Immature natural killer cell (primary cell): ENCODE data around the gene NDOR1. TPM values are rescaled to one million over a fixed set of nuclear protein-coding genes. Genes with fewer than 3 reads are reported as not detected.
"Not testable (repeated sequence)": the region's sequence is repeated elsewhere in the genome, so short reads cannot be mapped to it uniquely, and the experiment has no call there.

Experiments
- DNase-seq, 3 donors: peaks; one replicate each; pipeline ENCODE4 v3.0.0; 2022; ENCODE audit warnings: mixed read lengths in 1 of 3
- H3K27ac Mint-ChIP-seq, 6 donors: one replicate each; pipeline ENCODE4 v1.8.0; 2020; ENCODE audit warnings: mixed read lengths in 6 of 6, mild to moderate bottlenecking in 5 of 6, inconsistent platforms in 4 of 6, moderate library complexity in 3 of 6
- H3K27me3 Mint-ChIP-seq, 3 donors: one replicate each; pipeline ENCODE4 v1.8.0; 2020 to 2021; ENCODE audit warnings: low read depth in 3 of 3, mild to moderate bottlenecking in 3 of 3, mixed read lengths in 3 of 3, moderate library complexity in 3 of 3, inconsistent platforms in 1 of 3
- H3K36me3 Mint-ChIP-seq, 3 donors: one replicate each; pipeline ENCODE4 v1.8.0; 2020; ENCODE audit warnings: mixed read lengths in 3 of 3, inconsistent platforms in 2 of 3, mild to moderate bottlenecking in 2 of 3
- H3K4me1 Mint-ChIP-seq, 2 donors: one replicate each; pipeline ENCODE4 v1.8.0; 2020; ENCODE audit warnings: inconsistent platforms in 2 of 2, mild to moderate bottlenecking in 2 of 2, mixed read lengths in 2 of 2, moderate library complexity in 1 of 2
- H3K4me3 Mint-ChIP-seq, 5 donors: one replicate each; pipeline ENCODE4 v1.8.0; 2020; ENCODE audit warnings: mild to moderate bottlenecking in 5 of 5, mixed read lengths in 5 of 5, inconsistent platforms in 3 of 5, moderate library complexity in 3 of 5
- H3K9me3 Mint-ChIP-seq, 6 donors: one replicate each; pipeline ENCODE4 v1.8.0; 2020; ENCODE audit warnings: mild to moderate bottlenecking in 6 of 6, mixed read lengths in 6 of 6, inconsistent platforms in 4 of 6, moderate library complexity in 3 of 6
- polyA plus RNA-seq, 3 donors: library from polyadenylated mRNA; unstranded; fragments of 300-500 nt; fragmentation: Illumina TruSeq; gene quantifications; one replicate each; pipeline ENCODE4 v1.2.3, GENCODE V29; 2021

NDOR1 gene
- polyA plus RNA-seq, 3 donors from 2014 or later, result 1.7 to 10.3 (median 4.2) TPM

GRCh38 chr9:137254624-137255447 is 49.3 kb downstream of the NDOR1 start, which contains the start of gene NELFB:
TSS of gene NELFB (plus strand) at chr9:137255327.
- Mint-ChIP-seq H3K4me1 (peaks cover 15 to 20% of the 10 kb centered on the region in 2 donors), H3K27me3 (peaks cover 0 to 4% (median 3%) of the 10 kb centered on the region in 3 donors), H3K36me3 (peaks cover 0 to 3% (median 0%) of the 10 kb centered on the region in 3 donors), H3K4me3 (peak within 1 kb of the TSS; percentile 83 to 92 (median 88)), H3K9me3 (peaks cover 0 to 2% (median 0%) of the 10 kb centered on the region in 6 donors), H3K27ac (peak within 1 kb of the TSS in 5 of 6 donors; percentile 65 to 84 (median 82))
- peak; percentile 97 to 98 (median 97) for DNase-seq

DNA sequence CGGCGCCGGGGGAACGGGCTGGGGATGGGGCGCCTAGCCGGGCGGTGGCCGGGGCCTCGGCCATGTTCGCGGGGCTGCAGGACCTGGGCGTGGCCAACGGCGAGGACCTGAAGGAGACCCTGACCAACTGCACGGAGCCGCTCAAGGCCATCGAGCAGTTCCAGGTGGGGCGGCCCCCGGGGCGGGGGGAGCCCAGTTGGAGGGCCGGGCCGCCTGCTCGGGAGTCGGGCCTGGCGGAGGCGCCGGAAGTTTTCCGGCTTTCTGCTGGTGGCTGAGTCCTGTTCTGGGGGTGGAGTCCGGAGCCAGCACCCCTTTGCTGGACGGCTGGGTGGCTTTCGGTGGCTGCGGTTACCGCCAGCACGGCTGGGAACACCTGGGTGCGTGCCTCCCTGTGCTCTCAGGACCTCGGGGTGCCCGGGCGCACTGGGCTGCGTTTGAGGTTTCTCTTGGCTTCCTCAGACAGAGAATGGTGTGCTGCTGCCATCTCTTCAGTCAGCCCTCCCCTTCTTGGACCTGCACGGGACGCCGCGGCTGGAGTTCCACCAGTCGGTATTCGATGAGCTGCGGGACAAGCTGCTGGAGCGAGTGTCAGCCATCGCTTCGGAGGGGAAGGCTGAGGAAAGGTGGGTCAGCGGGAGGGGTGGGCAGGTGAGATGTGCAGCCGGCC is 50.1 kb downstream of the NDOR1 start:
- H3K27me3 Mint-ChIP-seq, result peaks cover 0 to 5% (median 4%) of the 10 kb centered on the region in 3 donors
- H3K9me3 Mint-ChIP-seq, result peaks cover 0 to 2% (median 0%) of the 10 kb centered on the region in 6 donors
- peak overlapping the region; percentile 83 to 92 (median 88) for H3K4me3 Mint-ChIP-seq
- DNase-seq, result no peak
- peaks cover 0 to 3% (median 0%) of the 10 kb centered on the region in 3 donors for H3K36me3 Mint-ChIP-seq
- peaks cover 15 to 20% of the 10 kb centered on the region in 2 donors for H3K4me1 Mint-ChIP-seq
- peak overlapping the region in 4 of 6 donors; percentile 65 to 84 (median 74) for H3K27ac Mint-ChIP-seq

DNA sequence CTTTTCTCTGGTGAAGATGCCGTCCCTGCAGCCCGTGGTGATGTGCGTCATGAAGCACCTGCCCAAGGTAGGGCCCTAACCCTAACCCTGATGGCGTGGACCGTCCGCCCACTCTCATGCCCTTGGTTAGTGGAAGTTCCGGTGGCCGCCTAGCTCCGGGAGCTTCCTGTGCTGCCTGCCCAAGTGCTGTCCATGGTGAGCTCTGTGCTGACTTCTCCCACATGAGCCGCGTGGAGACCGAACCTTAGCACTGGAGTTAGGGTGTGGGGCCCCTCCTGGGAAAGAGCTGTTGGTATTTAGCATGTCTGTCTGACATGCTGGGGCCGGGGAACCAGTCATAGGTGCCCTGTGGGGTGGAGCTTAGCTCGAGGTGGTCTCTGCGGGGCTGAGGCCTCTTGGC is 50.9 kb downstream of the NDOR1 start:
- DNase-seq, result no peak
- peaks cover 0 to 3% (median 0%) of the 10 kb centered on the region in 3 donors for H3K36me3 Mint-ChIP-seq
- peaks cover 15 to 20% of the 10 kb centered on the region in 2 donors for H3K4me1 Mint-ChIP-seq
- peaks cover 0 to 2% (median 0%) of the 10 kb centered on the region in 6 donors for H3K9me3 Mint-ChIP-seq
- peaks cover 0 to 5% (median 4%) of the 10 kb centered on the region in 3 donors for H3K27me3 Mint-ChIP-seq
- peak overlapping the region; percentile 83 to 92 (median 88) for H3K4me3 Mint-ChIP-seq
- peak overlapping the region in 1 of 6 donors; percentile 66 for H3K27ac Mint-ChIP-seq

DNA sequence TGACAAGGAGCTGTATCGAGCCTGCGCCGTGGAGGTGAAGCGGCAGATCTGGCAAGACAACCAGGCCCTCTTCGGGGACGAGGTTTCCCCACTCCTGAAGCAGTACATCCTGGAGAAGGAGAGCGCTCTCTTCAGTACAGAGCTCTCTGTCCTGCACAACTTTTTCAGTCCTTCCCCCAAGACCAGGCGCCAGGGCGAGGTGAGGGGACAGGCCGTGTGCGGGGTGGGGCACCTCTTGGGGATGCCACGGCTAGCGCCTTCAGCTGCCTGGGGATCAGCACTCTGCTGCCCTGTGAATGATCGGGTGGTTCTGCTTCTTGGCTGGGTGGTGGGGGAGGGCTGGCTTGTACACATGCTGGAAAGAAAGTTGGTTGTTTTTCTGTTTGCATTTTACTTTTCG is 51.4 kb downstream of the NDOR1 start:
- H3K4me3 Mint-ChIP-seq, result peak overlapping the region; percentile 57 to 92 (median 83)
- peaks cover 0 to 6% (median 4%) of the 10 kb centered on the region in 3 donors for H3K27me3 Mint-ChIP-seq
- H3K4me1 Mint-ChIP-seq, result peaks cover 15 to 24% of the 10 kb centered on the region in 2 donors
- peaks cover 0 to 2% (median 0%) of the 10 kb centered on the region in 6 donors for H3K9me3 Mint-ChIP-seq
- H3K36me3 Mint-ChIP-seq, result peaks cover 0 to 7% (median 0%) of the 10 kb centered on the region in 3 donors
- H3K27ac Mint-ChIP-seq, result peak overlapping the region in 2 of 6 donors; percentile 18 to 45
- no peak for DNase-seq

DNA sequence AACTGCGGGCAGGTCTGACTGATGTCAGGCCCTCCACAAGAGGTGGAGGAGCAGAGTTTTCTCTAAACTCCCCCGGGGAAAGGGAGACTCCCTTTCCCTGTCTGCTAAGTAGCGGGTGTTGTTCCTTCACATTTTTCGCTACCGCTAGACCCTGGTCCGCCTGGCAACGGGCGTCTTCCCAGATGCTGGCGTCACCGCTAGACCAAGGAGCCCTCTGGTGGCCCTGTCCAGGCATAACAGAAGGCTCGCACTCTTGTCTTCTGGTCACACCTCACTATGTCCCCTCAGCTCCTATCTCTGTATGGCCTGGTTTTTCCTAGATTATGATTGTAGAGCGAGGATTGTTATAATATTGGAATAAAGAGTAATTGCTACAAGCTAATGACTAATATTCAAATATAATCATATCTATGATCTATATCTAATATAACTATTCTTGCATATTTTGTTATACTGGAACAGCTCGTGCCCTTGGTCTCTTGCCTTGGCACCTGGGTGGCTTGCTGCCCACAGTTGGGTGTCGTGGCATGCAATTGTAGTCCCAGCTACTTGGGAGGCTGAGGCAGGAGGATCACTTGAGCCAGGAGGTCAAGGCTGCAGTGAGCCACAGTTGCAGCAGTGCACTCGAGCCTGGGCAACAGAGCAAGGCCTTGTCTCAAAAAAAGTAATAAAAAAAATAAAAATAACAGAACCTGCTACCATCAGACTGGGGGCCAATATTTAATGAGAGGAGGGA is 56.8 kb downstream of the NDOR1 start:
- not testable (repeated sequence) for DNase-seq, H3K9me3 Mint-ChIP-seq, H3K4me1 Mint-ChIP-seq, H3K27me3 Mint-ChIP-seq, H3K27ac Mint-ChIP-seq, H3K36me3 Mint-ChIP-seq, H3K4me3 Mint-ChIP-seq

GRCh38 chr9:137262909-137263285 is 57.4 kb downstream of the NDOR1 start:
- DNase-seq, result no peak
- H3K4me1 Mint-ChIP-seq, result peaks cover 0 to 6% of the 10 kb centered on the region in 2 donors
- no peaks in the 10 kb centered on the region for H3K9me3 Mint-ChIP-seq
- H3K27ac Mint-ChIP-seq, result no peak overlapping the region
- peaks cover 0 to 7% (median 0%) of the 10 kb centered on the region in 3 donors for H3K36me3 Mint-ChIP-seq
- H3K4me3 Mint-ChIP-seq, result no peak overlapping the region
- peaks cover 0 to 7% (median 3%) of the 10 kb centered on the region in 3 donors for H3K27me3 Mint-ChIP-seq

DNA sequence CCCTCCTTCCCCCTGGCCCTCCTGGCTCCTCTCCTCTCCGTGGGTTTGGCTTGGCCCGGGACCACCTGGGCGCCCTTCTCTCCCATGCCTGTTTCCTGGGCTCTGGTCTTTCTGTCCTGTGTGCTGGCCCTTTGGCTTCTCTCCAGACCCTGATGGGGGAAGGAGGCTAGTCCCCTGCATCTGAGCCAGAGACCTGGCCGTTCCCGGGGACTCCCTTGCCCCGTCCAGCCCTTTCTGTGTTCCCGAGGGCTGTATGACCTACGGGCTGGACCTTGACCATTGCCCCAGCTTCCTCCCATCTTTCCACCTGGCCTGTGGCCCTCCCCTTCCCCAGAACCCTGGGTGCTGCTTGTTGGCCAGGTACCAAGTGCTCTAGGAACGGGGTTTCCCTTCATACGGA is 58.0 kb downstream of the NDOR1 start:
- Mint-ChIP-seq H3K27me3 (peaks cover 0 to 7% (median 3%) of the 10 kb centered on the region in 3 donors), H3K4me1 (peaks cover 0 to 7% of the 10 kb centered on the region in 2 donors), H3K4me3 (no peak overlapping the region), H3K36me3 (peaks cover 0 to 9% (median 1%) of the 10 kb centered on the region in 3 donors), H3K9me3 (no peaks in the 10 kb centered on the region), H3K27ac (no peak overlapping the region)
- no peak for DNase-seq

- Mint-ChIP-seq H3K4me3 (no peak overlapping the region), H3K4me1 (peaks cover 0 to 12% of the 10 kb centered on the region in 2 donors), H3K27me3 (peaks cover 0 to 7% (median 3%) of the 10 kb centered on the region in 3 donors), H3K27ac (no peak overlapping the region), H3K36me3 (peaks cover 0 to 13% (median 6%) of the 10 kb centered on the region in 3 donors), H3K9me3 (no peaks in the 10 kb centered on the region)
- no peak for DNase-seq
Observed at GRCh38 chr9:137264067-137264466, 58.6 kb downstream of the NDOR1 start.

- Mint-ChIP-seq H3K4me1 (peaks cover 0 to 12% of the 10 kb centered on the region in 2 donors), H3K4me3 (no peak overlapping the region), H3K36me3 (peaks cover 0 to 16% (median 12%) of the 10 kb centered on the region in 3 donors), H3K27me3 (peaks cover 0 to 5% (median 3%) of the 10 kb centered on the region in 3 donors), H3K9me3 (no peaks in the 10 kb centered on the region), H3K27ac (no peak overlapping the region)
- no peak for DNase-seq
Observed at GRCh38 chr9:137265496-137266161, 60.1 kb downstream of the NDOR1 start.

DNA sequence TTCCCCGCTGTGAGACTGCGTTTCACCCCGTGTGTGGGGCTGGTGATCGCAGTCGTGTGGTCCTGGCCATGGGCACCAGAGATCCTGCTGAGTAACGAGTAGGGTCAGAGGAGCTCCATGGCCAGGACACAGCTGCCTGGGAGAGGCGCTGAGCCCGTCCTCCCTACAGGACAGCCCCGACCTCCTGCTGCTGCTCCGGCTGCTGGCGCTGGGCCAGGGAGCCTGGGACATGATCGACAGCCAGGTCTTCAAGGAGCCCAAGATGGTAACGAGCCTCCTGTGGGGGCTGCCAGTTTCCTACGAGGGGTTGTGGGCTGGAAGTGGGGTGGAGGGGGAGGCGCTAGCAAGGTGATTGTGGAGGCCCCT is 60.6 kb downstream of the NDOR1 start:
- H3K36me3 Mint-ChIP-seq, result peaks cover 0 to 16% (median 12%) of the 10 kb centered on the region in 3 donors
- H3K4me3 Mint-ChIP-seq, result no peak overlapping the region
- no peaks in the 10 kb centered on the region for H3K9me3 Mint-ChIP-seq
- DNase-seq, result no peak
- H3K27me3 Mint-ChIP-seq, result peaks cover 0 to 5% (median 3%) of the 10 kb centered on the region in 3 donors
- no peak overlapping the region for H3K27ac Mint-ChIP-seq
- H3K4me1 Mint-ChIP-seq, result peaks cover 3 to 13% of the 10 kb centered on the region in 2 donors
